Measurements from ENCODE around the gene SDHB. TPM values are rescaled to one million over a fixed set of nuclear protein-coding genes. Genes with fewer than 3 reads are reported as not detected.

The SDHB gene
- total RNA-seq, 1 experiment from 2014 or later = 70.1 TPM

DNA sequence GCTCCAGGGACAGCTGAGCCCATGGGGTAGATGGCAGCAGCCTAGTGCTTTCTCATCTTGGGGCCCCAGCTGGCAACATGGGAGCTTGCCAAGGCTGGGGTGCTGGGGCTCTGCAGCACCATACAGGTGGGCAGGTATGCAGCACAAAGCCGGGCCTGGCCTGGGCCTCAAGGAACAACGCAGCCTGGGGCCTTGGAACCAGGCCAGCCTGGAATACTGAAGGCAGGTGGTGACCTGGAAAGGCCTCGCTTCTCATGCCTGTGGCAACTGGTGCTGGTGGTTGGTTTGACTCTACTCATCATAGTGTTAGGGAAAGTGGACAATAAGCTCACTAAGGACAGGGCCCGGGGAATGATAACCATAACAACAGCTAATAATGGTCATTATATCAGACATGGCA, 27.0 kb upstream of the SDHB start:
- no peaks in the 10 kb centered on the region for H3K4me1 Mint-ChIP-seq (ENCODE audit: low read depth, unreplicated experiment)
- CTCF ChIA-PET = no interaction called here
- TF ChIP-seq, protein P1, sequence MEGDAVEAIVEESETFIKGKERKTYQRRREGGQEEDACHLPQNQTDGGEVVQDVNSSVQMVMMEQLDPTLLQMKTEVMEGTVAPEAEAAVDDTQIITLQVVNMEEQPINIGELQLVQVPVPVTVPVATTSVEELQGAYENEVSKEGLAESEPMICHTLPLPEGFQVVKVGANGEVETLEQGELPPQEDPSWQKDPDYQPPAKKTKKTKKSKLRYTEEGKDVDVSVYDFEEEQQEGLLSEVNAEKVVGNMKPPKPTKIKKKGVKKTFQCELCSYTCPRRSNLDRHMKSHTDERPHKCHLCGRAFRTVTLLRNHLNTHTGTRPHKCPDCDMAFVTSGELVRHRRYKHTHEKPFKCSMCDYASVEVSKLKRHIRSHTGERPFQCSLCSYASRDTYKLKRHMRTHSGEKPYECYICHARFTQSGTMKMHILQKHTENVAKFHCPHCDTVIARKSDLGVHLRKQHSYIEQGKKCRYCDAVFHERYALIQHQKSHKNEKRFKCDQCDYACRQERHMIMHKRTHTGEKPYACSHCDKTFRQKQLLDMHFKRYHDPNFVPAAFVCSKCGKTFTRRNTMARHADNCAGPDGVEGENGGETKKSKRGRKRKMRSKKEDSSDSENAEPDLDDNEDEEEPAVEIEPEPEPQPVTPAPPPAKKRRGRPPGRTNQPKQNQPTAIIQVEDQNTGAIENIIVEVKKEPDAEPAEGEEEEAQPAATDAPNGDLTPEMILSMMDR (IDR thresholded peaks at IDR 0.05; ENCODE audit: unreplicated experiment) = no peak
- no peaks in the 10 kb centered on the region for H3K27me3 Mint-ChIP-seq (ENCODE audit: unreplicated experiment)
- no peak overlapping the region for H3K27ac Mint-ChIP-seq (ENCODE audit: unreplicated experiment)
- H3K36me3 Mint-ChIP-seq (ENCODE audit: insufficient read depth, unreplicated experiment) = no peaks in the 10 kb centered on the region
- H3K4me3 Mint-ChIP-seq (ENCODE audit: low read depth, unreplicated experiment) = no peak overlapping the region
- DNase-seq = no peak
- BruUV-seq (replicated peaks) = no TSS peak
- intact Hi-C loops (cut with micrococcal nuclease; ENCODE audit: unreplicated experiment) = no loop called here
- no peaks in the 10 kb centered on the region for H3K9me3 Mint-ChIP-seq (ENCODE audit: low read depth, unreplicated experiment)

DNA sequence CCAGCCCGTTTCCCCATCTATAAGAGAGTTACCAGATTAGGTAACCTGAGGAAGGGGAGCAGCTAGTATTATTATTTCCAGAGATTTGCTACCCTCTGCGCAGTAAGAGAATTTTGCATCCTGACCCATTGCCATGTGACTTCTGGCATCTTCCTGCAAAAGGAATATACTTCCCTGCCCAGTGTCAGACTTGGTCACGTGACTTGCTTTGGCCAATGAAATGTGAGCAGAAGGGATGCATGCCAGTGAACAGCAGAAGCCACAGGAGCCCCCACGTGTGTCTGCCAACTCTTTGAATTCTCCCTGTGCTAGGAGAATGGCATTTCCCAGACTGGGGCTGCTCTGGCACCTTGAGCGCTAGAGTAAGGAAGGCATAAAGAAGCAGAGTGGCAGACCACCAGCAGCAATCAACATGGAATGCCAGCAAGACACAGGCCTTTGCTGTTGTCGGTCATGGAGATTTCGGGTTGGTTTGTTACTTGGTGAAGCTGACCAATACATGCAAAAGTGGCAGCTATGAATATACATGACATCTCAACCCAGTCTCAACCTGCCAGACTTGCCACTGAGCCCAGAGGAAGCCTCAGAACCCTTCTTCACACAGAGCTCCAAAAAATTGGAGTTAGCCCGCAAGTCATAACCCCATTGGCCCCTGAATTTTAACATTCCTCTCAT, 26.4 kb upstream of the SDHB start:
- DNase-seq = no peak
- Mint-ChIP-seq H3K9me3 (ENCODE audit: low read depth, unreplicated experiment) (no peaks in the 10 kb centered on the region), H3K27ac (ENCODE audit: unreplicated experiment) (no peak overlapping the region), H3K36me3 (ENCODE audit: insufficient read depth, unreplicated experiment) (no peaks in the 10 kb centered on the region), H3K4me3 (ENCODE audit: low read depth, unreplicated experiment) (no peak overlapping the region), H3K4me1 (ENCODE audit: low read depth, unreplicated experiment) (no peaks in the 10 kb centered on the region), H3K27me3 (ENCODE audit: unreplicated experiment) (no peaks in the 10 kb centered on the region)
- intact Hi-C loops (cut with micrococcal nuclease; ENCODE audit: unreplicated experiment) = no loop called here
- TF ChIP-seq, protein P1 (IDR thresholded peaks at IDR 0.05; ENCODE audit: unreplicated experiment) = no peak
- no TSS peak for BruUV-seq (replicated peaks)
- CTCF ChIA-PET = no interaction called here

DNA sequence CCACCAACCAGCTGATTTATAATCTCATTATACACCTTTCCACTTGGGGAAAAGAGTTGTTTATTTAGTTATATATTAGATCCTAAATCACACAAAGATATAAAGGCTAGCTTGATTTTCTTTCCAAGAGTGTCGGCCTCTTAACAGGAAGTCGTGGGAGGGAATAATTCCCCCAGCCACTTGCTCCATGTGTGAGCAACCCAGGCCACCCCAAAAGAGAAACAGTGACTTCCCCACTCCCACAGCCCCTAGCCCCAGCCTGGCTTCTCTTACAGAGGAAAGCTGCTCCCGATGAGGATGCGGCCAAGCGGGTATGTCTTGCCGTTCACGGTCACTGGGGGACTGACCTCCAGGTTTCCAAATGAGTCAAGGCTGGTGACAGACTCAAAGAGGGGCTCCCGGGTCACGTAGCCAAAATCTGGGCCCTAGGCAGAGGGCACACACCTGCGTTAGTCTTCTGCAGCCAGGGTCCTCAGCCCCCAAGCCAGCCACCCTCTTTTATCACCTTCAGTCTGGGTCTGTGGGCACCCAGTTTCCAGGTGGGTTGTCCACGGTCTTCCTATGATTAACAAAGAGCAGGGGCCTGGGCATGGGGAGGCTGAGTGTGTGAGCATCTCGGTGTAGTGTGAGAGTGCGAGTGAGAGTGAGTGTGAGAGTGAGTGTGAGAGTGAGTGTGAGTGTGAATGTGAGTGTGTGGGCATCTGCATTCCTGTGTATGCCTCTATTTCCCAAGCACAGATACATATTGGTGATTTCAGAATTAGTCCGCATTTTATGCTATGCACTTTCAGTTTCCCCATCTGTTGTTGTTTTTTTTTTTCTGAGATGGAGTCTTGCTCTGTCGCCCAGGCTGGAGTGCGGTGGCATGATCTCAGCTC, 25.4 kb upstream of the SDHB start:
- DNase-seq = no peak
- CTCF ChIA-PET = no interaction called here
- TF ChIP-seq, protein P1 (IDR thresholded peaks at IDR 0.05; ENCODE audit: unreplicated experiment) = no peak
- no TSS peak for BruUV-seq (replicated peaks)
- no peak overlapping the region for H3K4me3 Mint-ChIP-seq (ENCODE audit: low read depth, unreplicated experiment)
- intact Hi-C loops (cut with micrococcal nuclease; ENCODE audit: unreplicated experiment) = no loop called here
- no peaks in the 10 kb centered on the region for H3K9me3 Mint-ChIP-seq (ENCODE audit: low read depth, unreplicated experiment)
- no peak overlapping the region for H3K27ac Mint-ChIP-seq (ENCODE audit: unreplicated experiment)
- no peaks in the 10 kb centered on the region for H3K27me3 Mint-ChIP-seq (ENCODE audit: unreplicated experiment)
- no peaks in the 10 kb centered on the region for H3K36me3 Mint-ChIP-seq (ENCODE audit: insufficient read depth, unreplicated experiment)
- no peaks in the 10 kb centered on the region for H3K4me1 Mint-ChIP-seq (ENCODE audit: low read depth, unreplicated experiment)

DNA sequence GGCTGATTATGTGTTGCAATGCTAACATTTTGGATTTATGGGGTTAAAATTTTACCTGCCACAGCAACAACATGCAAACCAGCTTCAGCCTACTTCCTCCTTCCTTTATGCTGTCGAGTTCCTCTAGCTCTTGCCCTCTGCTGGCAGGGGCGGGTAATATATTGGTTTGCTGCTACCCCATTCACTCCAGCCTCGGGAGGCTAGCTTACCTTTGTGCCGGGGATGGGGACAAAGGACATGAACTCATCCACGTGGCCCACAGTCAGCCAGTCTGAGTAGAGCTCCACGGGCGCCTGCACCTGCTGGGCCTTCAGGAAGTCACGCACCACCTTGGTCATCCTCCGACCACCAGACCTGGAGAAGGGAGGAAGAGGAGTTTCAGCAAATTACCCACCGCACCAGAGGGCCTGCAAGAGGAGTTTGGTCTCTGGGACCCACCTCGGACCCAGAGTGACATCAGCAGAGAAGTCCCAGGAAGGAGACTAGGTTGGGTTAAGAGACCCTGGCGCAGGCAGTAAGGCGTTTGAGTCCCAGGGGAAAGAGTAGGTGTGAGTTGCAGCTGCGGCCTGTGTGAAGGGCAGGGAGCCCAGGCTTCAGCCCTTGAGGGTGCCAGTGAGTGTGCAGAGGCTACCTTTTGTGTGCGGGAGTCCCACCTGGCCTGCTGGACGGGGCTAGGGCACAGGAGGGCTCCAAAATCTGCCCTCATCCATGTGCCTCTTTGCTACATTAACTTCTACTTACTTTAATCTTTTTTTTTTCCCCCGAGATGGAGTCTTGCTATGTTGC, 21.8 kb upstream of the SDHB start:
- Mint-ChIP-seq H3K9me3 (ENCODE audit: low read depth, unreplicated experiment) (no peaks in the 10 kb centered on the region), H3K4me1 (ENCODE audit: low read depth, unreplicated experiment) (no peaks in the 10 kb centered on the region), H3K27me3 (ENCODE audit: unreplicated experiment) (no peaks in the 10 kb centered on the region), H3K27ac (ENCODE audit: unreplicated experiment) (no peak overlapping the region), H3K36me3 (ENCODE audit: insufficient read depth, unreplicated experiment) (no peaks in the 10 kb centered on the region), H3K4me3 (ENCODE audit: low read depth, unreplicated experiment) (no peak overlapping the region)
- BruUV-seq (replicated peaks) = no TSS peak
- CTCF ChIA-PET = interaction anchor here (1.3 kb wide), 1 partner anchor 21 kb away, joined by 5 read pairs; the partner anchor contains the start of gene SDHB
- peak; percentile 13 for DNase-seq
- TF ChIP-seq, protein P1 (IDR thresholded peaks at IDR 0.05; ENCODE audit: unreplicated experiment) = peak; percentile 15
- intact Hi-C loops (cut with micrococcal nuclease; ENCODE audit: unreplicated experiment) = no loop called here
